Measurements from ENCODE around the gene GRK6. TPM values are rescaled to one million over a fixed set of nuclear protein-coding genes. Genes with fewer than 3 reads are reported as not detected.

GRK6 gene
- total RNA-seq, 3 donors from 2014 or later = 21.3 to 25.0 (median 22.1) TPM

GRCh38 chr5:177459819-177460628 is 33.5 kb downstream of the GRK6 start:
- no peak overlapping the region for H3K4me3 ChIP-seq
- no peak for DNase-seq (ENCODE audit: low spot score in 2 of 2)
- H3K36me3 ChIP-seq = no peaks in the 10 kb centered on the region
- H3K4me1 ChIP-seq = no peaks in the 10 kb centered on the region
- no peak overlapping the region for H3K27ac ChIP-seq
- TF ChIP-seq, protein P1, sequence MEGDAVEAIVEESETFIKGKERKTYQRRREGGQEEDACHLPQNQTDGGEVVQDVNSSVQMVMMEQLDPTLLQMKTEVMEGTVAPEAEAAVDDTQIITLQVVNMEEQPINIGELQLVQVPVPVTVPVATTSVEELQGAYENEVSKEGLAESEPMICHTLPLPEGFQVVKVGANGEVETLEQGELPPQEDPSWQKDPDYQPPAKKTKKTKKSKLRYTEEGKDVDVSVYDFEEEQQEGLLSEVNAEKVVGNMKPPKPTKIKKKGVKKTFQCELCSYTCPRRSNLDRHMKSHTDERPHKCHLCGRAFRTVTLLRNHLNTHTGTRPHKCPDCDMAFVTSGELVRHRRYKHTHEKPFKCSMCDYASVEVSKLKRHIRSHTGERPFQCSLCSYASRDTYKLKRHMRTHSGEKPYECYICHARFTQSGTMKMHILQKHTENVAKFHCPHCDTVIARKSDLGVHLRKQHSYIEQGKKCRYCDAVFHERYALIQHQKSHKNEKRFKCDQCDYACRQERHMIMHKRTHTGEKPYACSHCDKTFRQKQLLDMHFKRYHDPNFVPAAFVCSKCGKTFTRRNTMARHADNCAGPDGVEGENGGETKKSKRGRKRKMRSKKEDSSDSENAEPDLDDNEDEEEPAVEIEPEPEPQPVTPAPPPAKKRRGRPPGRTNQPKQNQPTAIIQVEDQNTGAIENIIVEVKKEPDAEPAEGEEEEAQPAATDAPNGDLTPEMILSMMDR (IDR thresholded peaks at IDR 0.05) = no peak
- no peak for TF ChIP-seq POLR2A (IDR thresholded peaks at IDR 0.05)
- no peak for TF ChIP-seq POLR2AphosphoS5 (IDR thresholded peaks at IDR 0.05)
- no peaks in the 10 kb centered on the region for H3K27me3 ChIP-seq
- intact Hi-C loops (cut with DNase I; ENCODE audit: low total_unique reads) = loop anchor here (10.0 kb wide), 1 partner anchor 345 kb away; no protein-coding TSS in a partner anchor
- no peaks in the 10 kb centered on the region for H3K9me3 ChIP-seq

GRCh38 chr5:177462021-177462670 is 35.7 kb downstream of the GRK6 start:
- no peaks in the 10 kb centered on the region for H3K4me1 ChIP-seq
- peak in 1 of 3 donors; percentile 18 for TF ChIP-seq POLR2AphosphoS5 (IDR thresholded peaks at IDR 0.05)
- TF ChIP-seq POLR2A (IDR thresholded peaks at IDR 0.05) = no peak
- TF ChIP-seq, protein P1 (IDR thresholded peaks at IDR 0.05) = no peak
- no peaks in the 10 kb centered on the region for H3K9me3 ChIP-seq
- H3K36me3 ChIP-seq = no peaks in the 10 kb centered on the region
- intact Hi-C loops (cut with DNase I; ENCODE audit: low total_unique reads) = no loop called here
- peak overlapping the region in 1 of 2 donors; percentile 70 for H3K27ac ChIP-seq
- H3K27me3 ChIP-seq = no peaks in the 10 kb centered on the region
- no peak for DNase-seq (ENCODE audit: low spot score in 2 of 2)
- peak overlapping the region in 1 of 3 donors; percentile 30 for H3K4me3 ChIP-seq

GRCh38 chr5:177465044-177465443 is 38.6 kb downstream of the GRK6 start:
- DNase-seq (ENCODE audit: low spot score in 2 of 2) = no peak
- H3K27me3 ChIP-seq = no peaks in the 10 kb centered on the region
- no peaks in the 10 kb centered on the region for H3K36me3 ChIP-seq
- intact Hi-C loops (cut with DNase I; ENCODE audit: low total_unique reads) = no loop called here
- TF ChIP-seq POLR2A (IDR thresholded peaks at IDR 0.05) = no peak
- TF ChIP-seq, protein P1 (IDR thresholded peaks at IDR 0.05) = no peak
- no peak for TF ChIP-seq POLR2AphosphoS5 (IDR thresholded peaks at IDR 0.05)
- no peaks in the 10 kb centered on the region for H3K4me1 ChIP-seq
- no peaks in the 10 kb centered on the region for H3K9me3 ChIP-seq
- H3K4me3 ChIP-seq = no peak overlapping the region
- no peak overlapping the region for H3K27ac ChIP-seq

GRCh38 chr5:177466861-177467260 is 40.4 kb downstream of the GRK6 start:
- Histone ChIP-seq H3K27me3 (no peaks in the 10 kb centered on the region), H3K4me1 (peaks cover 2 to 7% of the 10 kb centered on the region in 2 donors), H3K36me3 (no peaks in the 10 kb centered on the region), H3K4me3 (no peak overlapping the region), H3K27ac (no peak overlapping the region), H3K9me3 (no peaks in the 10 kb centered on the region)
- intact Hi-C loops (cut with DNase I; ENCODE audit: low total_unique reads) = no loop called here
- TF ChIP-seq POLR2A (IDR thresholded peaks at IDR 0.05) (no peak), POLR2AphosphoS5 (IDR thresholded peaks at IDR 0.05) (no peak)
- TF ChIP-seq, protein P1 (IDR thresholded peaks at IDR 0.05) = no peak
- DNase-seq (ENCODE audit: low spot score in 2 of 2) = no peak

- H3K4me3 ChIP-seq = no peak overlapping the region
- TF ChIP-seq POLR2A (IDR thresholded peaks at IDR 0.05) = no peak
- TF ChIP-seq, protein P1 (IDR thresholded peaks at IDR 0.05) = no peak
- no peak for TF ChIP-seq POLR2AphosphoS5 (IDR thresholded peaks at IDR 0.05)
- peaks cover 8 to 13% of the 10 kb centered on the region in 2 donors for H3K4me1 ChIP-seq
- no peaks in the 10 kb centered on the region for H3K27me3 ChIP-seq
- intact Hi-C loops (cut with DNase I; ENCODE audit: low total_unique reads) = no loop called here
- no peaks in the 10 kb centered on the region for H3K9me3 ChIP-seq
- DNase-seq (ENCODE audit: low spot score in 2 of 2) = no peak
- no peaks in the 10 kb centered on the region for H3K36me3 ChIP-seq
- no peak overlapping the region for H3K27ac ChIP-seq
These were observed 41.0 kb downstream of the GRK6 start for GRCh38 chr5:177467436-177467835.

Measured in breast epithelium (tissue), 4 donors.